NCI-H187 treated with DMSO at 0.1 percent for 48 hours (cell line): Measurements from ENCODE around the gene LRCH2.

Source experiments
- DNase-seq: peaks from one replicate; lab custom pipeline; 2025; lab: John Stamatoyannopoulos, UW

The LRCH2 gene

DNA sequence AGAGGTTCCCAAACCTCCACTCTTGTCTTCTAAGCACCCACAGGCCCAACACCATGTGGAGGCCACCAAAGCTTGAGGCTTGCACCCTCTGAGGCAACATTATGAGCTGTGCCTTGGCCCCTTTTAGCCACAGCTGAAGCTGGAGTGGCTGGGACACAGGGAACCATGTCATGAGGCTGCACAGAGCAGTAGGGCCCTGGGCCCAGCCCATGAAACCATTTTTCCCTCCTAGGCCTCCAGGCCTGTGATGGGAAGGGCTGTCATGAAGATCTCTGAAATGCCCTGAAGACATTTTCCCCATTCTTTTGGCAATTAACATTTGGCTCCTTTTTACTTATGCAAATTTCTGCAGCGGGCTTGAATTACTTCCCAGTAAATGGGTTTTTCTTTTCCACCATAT, 29.9 kb downstream of the LRCH2 start:
- no peak for DNase-seq

- no peak for DNase-seq
These were observed 41.6 kb downstream of the LRCH2 start for GRCh38 chrX:115192244-115192700.

- no peak for DNase-seq
These were observed 42.2 kb downstream of the LRCH2 start for GRCh38 chrX:115191490-115192243.

DNA sequence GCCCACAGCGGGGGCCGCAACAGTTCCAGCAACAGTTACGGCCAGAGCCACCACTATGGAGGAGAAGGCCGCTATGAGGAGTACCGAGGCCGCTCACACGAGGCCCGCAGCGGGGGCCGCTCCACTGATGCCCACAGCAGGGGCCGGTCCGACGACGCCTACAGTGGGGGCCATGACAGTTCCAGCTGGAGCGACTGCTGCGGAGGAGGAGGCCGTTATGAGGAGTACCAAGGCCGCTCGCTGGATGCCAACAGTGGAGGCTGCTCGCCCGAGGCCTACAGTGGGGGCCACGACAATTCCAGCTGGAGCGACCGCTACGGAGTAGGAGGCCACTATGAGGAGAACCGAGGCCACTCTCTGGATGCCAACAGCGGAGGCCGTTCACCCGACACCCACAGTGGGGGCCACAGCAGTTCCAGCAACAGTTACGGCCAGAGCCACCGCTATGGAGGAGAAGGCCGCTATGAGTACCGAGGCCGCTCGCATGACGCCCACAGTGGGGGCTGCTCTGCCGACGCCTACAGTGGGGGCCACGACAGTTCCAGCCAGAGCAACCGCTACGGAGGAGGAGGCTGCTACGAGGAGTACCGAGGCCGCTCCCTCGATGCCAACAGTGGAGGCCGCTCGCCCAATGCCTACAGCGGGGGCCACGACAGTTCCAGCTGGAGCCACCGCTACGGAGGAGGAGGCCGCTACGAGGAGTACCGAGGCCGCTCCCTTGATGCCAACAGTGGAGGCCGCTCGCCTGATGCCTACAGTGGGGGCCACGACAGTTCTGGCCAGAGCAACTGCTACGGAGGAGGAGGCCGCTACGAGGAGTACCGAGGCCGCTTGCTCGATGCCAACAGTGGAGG, 43.0 kb downstream of the LRCH2 start:
- no peak for DNase-seq

- DNase-seq = no peak
These were observed 44.0 kb downstream of the LRCH2 start for GRCh38 chrX:115189646-115190635.

DNA sequence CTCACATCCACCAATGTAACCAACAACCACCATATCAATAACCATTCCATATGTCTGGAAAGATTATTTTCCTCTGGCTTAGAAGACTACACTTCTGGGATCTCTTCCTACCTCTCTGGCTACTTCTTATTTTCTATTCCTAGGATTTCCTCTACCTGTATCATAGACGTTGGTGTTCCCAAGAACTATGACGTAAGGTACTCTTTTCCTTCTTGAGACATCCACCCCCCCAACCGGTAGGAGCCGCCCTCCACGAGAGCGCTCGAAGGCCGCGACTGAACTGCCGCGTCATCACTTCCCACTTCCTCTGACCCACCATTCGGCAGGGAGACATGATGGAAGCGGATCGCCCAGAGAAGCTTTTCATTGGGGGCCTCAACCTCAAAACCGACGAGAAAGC, 44.8 kb downstream of the LRCH2 start, which contains the start of gene RBMXL3:
Gene RBMXL3, plus strand, starts transcription at position 301 of the 400 bp plus-strand sequence. Its CDS starts 32 bp downstream, at position 333.
- no peak for DNase-seq

- no peak for DNase-seq
These were observed 49.9 kb downstream of the LRCH2 start for GRCh38 chrX:115183980-115184379.

- DNase-seq = no peak
These were observed 55.4 kb downstream of the LRCH2 start for GRCh38 chrX:115178473-115178872.

GRCh38 chrX:115177932-115178331, 56.0 kb downstream of the LRCH2 start:
- DNase-seq = no peak

DNA sequence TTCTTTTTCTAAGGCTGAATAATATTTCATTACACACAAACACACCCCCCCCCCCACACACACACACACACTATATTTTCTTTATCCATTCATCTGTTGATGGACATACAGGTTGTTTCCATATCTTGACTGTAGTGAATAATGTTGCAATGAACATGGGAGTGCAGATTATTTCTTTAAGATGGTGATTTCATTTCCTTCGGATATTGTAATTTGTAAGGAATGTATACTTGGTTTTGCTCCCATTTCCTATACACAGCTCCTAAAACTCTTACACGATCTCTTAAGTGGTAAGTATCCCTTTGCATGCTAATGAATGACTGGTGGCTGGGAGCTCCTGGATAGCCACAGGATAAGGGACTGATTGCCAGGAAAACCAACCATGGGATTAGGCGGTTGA, 59.3 kb downstream of the LRCH2 start:
- no peak for DNase-seq

DNA sequence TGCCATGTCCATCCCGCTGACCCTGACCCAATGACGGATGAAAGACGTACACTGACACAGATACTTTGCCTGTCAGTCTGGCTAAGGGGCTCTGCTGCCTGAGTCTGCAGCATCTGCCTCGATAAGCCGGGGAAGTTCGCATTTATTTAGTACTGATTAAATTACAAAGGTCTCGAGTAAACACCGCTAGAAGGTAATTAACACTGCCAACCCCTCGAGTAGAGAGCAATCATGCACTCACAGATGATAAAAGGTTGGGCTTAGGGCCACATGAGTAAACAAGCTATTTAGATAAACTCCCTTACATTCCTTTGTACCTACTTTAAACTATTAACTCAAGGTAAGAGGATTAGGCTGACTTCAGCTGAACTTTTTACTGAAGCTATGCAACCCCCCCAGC, 60.7 kb downstream of the LRCH2 start:
- DNase-seq = no peak

GRCh38 chrX:115147220-115147619, 86.7 kb downstream of the LRCH2 start:
- no peak for DNase-seq

DNA sequence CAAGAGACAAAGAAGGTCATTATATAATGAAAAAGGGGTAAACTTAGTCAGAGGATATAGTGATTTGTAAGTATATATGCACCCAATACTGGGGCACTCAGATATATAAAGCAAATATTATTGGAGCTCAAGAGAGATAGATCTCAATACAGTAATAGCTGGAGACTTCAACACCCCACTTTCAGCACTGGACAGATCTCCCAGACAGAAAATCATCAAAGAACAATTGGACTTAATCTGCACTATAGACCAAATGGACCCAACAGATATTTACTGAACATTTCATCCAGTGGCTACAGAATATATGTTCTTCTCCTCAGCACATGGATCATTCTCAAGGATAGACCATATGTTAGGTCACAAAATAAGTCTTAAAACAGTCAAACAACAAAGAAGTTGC, 91.8 kb downstream of the LRCH2 start:
- no peak for DNase-seq

DNA sequence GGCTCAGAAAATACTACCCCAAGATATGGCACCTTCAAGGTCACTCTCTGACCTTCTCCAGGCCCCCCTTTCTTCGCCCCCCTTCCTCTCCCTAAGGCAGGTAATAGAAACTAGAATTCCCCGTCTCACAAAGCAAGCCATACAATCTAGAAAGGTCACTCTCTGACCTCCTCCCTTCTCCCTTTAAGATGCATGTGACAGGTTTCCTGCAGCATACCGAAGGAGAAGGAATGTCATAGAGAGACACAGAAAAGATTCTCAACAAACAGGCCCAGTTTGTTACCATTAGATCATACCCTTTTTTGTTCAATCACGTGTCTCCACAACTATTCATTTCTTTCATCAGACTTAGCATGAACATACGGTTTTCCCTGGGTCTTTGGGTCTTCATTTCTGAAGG, 95.9 kb downstream of the LRCH2 start:
- DNase-seq = no peak

- no peak for DNase-seq
These were observed 99.5 kb downstream of the LRCH2 start for GRCh38 chrX:115134382-115134781.

- DNase-seq = no peak
These were observed 121.5 kb downstream of the LRCH2 start for GRCh38 chrX:115112411-115112810.

DNA sequence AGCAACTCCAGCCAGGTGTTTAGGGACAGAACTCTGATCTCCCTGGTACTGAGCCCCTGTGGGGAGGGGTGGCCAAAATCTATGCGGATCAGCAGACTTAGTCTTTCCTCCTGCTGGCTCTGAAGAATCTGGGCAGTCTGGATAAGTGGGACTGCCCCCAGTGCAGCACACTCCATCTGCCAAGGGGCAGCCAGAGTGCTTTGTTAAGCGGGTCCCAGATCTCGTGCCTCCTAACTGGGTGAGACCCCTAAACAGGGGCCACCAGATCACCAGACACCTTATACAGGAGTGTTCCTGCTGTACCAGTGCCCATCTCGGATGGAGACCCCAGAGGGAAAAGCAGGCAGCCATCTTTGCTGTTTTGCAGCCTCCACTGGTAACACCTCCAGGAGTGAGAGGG, 135.0 kb downstream of the LRCH2 start:
- DNase-seq = no peak

DNA sequence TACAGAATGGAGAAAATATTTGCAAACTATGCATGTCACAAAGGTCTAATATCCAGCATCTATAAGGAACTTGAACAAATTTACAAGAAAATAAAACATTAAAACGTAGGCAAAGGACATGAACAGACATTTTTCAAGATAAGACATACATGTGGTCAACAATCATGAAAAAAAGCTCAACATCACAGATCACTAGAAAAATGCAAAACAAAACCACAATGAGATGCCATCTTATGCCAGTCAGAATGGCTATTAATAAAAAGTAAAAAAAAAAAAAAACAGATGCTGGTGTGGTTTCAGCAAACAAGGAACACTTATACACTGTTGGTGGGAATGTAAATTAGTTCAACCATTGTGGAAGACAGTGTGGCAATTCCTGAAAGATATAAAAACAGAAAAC, 140.7 kb downstream of the LRCH2 start:
- no peak for DNase-seq

- no peak for DNase-seq
These were observed 144.5 kb downstream of the LRCH2 start for GRCh38 chrX:115089419-115089818.

DNA sequence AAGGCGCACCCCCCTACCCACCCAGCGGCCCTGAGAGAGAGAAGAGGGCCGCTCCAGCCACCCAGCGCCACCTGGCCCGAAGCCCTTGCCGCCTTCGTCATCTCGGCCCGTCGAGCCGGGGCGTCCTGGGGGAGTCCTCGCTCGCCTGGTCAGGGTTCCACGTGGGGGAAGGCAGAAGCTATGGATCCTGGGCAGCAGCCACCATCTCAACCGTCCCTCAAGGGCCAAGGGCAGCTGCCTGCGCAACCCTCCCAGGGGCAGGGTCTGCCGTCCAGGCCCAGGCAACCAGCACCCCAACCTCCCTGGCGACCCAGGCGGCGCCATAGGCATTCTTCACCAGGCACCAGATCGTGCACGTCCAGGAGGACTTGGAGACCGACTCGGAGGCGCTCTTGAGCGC, 165.0 kb downstream of the LRCH2 start:
- no peak for DNase-seq

GRCh38 chrX:115067812-115068211, 166.1 kb downstream of the LRCH2 start:
- no peak for DNase-seq

DNA sequence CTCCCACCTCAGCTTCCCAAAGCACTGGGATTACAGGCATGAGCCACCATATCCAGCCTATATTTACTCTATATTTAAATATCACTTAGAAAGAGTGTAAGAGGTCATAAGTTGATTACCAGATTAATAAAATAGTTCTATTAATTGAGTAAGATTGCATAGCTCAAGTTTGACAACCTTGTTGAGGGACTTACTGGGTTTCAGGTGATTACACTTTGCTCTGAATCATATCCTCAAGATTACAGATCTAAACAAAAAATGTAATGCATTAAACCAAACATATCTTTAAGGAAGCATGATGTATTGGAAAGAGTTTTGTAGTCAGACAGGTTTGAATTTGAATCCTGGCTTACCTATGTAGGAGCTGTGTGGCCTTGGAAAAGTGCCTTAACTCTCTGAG, 168.6 kb downstream of the LRCH2 start:
- no peak for DNase-seq
